ENCODE data around the gene GAGE12F.
"Not testable (repeated sequence)": the region's sequence is repeated elsewhere in the genome, so short reads cannot be mapped to it uniquely, and the experiment has no call there.

GRCh38 chrX:49569152-49569551 is 8.5 kb downstream of the GAGE12F start:
- TF ChIP-seq CTCF, POLR2A (IDR thresholded peaks at IDR 0.05): not testable (repeated sequence)

Measured in thyroid gland (tissue), 4 donors.